Forelimb muscle (tissue), 1 donor: ENCODE measurements around the gene CEMIP. TPM values are rescaled to one million over a fixed set of nuclear protein-coding genes. Genes with fewer than 3 reads are reported as not detected.

Experiments used
- DNase-seq: peaks from one replicate; pipeline ENCODE4 v3.0.0-alpha.2; 2013; ENCODE audit warnings: low read depth
- polyA plus RNA-seq: library from polyadenylated mRNA; unstranded; fragments of 120-200 nt; gene quantifications from one replicate; pipeline ENCODE4 v1.2.1, GENCODE V29; 2013; ENCODE audit not compliant: insufficient read length

Gene CEMIP
- polyA plus RNA-seq, 1 donor: 2.4 TPM

GRCh38 chr15:80890341-80891005, 111.3 kb downstream of the CEMIP start:
- no peak for DNase-seq

- DNase-seq: no peak
Observed at GRCh38 chr15:80891006-80891405, 111.8 kb downstream of the CEMIP start.

GRCh38 chr15:80892414-80892813, 113.2 kb downstream of the CEMIP start:
- DNase-seq: no peak

DNA sequence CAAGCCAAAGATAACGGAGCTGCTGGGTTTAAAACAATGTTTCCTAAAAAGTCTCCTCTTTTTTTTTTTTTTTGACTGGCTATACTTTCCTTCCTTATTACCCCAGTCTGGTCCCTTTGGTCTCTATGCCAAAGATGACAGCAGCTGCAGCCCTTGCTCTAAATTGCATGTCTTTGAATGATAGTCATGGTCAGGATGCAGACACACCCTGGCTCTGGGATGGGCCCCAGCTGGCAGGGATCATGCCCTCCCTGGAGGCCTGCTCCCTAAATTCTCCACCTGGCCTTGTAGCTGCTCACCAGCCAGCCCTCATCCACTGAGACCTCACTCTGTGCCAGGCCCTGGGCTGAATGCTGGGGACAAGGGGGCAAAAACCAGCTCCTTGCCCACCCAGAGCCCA, 114.6 kb downstream of the CEMIP start:
- no peak for DNase-seq

GRCh38 chr15:80895091-80895490, 115.9 kb downstream of the CEMIP start:
- DNase-seq: no peak

- DNase-seq: no peak
Observed at GRCh38 chr15:80895965-80896364, 116.8 kb downstream of the CEMIP start.

DNA sequence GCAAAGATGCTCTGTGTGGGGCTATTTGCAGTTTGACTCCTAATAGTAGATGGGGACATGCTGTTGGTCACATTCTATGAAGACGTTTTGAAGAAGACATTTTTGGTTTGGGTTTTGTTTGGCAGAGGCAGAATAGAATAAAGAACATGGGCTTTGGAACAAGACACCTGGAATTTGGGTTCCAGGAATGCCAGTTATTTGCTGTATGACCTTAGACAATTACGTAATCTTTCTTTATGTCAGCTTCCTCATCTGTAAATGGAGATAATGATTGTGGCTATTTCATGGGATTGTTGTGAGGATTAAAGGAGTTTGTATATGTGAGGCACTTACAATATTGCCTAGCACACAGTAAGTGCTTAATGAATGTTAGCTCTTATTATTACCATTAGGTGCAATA, 118.9 kb downstream of the CEMIP start:
- no peak for DNase-seq

GRCh38 chr15:80902298-80902801, 123.2 kb downstream of the CEMIP start:
- no peak for DNase-seq

DNA sequence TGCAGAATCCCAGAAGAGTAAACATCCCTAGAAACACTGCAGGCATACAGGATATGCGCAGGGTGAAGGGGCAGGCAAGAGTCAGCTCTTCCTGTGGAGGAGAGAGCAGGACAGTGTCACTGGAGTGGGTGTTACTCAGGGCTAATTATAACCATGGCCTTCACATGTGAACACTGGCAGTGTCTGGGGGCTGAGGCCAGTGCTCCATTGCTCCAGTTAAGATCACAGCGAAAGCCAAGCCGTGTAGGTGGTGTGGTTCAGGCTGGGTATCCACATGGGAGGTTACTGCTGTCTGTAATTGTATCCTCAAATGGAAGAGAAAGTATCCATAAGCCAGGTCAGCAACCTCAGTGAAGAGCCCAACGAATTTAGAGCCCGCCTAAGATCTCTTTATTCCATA, 125.8 kb downstream of the CEMIP start:
- DNase-seq: no peak

DNA sequence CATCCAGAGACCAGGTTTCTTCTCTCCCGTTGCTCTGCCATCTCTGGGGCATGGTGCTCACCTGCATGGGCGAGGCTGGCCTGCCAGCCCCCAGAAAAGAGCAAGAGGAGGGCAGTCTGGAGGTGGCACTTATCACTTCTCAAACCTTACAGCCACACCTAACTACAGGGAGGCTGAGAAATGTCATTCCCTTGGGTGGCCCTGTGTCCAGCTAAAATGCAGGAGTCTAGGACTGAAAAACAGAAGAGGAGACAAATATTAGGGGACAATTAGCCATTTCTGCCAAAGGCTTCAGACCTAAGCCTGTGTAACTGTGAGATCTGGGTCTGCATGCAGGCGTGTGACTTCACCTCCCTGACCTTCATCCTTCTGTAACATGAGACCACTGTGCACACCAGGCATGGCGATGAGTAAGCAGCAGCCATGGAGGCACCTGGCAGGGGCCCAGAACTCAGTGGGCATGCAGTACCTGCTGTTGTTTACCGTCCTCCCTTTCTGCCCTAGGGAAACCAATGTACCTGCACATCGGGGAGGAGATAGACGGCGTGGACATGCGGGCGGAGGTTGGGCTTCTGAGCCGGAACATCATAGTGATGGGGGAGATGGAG, 127.1 kb downstream of the CEMIP start:
- no peak for DNase-seq

DNA sequence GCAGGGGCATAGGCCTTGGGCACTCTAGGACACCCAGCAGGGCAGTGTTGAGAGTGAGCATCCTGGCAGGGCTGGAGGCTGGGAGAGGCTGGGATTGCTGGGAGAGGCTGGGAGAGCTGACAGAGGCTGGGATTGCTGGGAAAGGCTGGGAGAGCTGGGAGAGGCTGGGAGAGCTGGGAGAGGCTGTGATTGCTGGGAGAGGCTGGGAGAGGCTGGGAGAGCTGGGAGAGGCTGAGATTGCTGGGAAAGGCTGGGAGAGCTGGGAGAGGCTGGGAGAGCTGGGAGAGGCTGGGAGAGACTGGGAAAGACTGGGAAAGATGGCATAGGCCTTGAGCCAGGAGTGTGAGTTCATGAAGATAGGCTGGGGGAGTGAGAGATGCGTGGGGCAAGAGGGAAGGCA, 132.7 kb downstream of the CEMIP start:
- no peak for DNase-seq

DNA sequence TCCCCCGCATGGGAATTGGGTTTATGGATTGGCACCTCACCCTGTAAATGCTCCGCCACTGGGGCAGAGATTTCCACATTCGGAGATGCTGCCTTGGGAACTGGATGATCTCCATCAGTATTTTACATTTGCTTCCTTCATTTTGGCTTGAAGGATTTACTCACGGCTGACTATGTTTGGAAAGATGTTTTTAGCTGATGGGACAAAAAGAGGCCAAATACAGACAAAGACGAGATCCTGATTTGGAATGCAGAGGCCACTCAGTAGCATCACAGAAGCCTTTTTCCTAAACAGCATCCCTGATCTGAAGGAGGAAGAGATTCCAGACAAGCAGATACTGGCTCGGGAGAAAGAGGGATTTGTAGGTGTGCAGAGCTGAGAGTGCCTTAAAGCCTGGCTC, 133.5 kb downstream of the CEMIP start:
- DNase-seq: no peak

- DNase-seq: no peak
Observed at GRCh38 chr15:80913541-80913940, 134.4 kb downstream of the CEMIP start.

DNA sequence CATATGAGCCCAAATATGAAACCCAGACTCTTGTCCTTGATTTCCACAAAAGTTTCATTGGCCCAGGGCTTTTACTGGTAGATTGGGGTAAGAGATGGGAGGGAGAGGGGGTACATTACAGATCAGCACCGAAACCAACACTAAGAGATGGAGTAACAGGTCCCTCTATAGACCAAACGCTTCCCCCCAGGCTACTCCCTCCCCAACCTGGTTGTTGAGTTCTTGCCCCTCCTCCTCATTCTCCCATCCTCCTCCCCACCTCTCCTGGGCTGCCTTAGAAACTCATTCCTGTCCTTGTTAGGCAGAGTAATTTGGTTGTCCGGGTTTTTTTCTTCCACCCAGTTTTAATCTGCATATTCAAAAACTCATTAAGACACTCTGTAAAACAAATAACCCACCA, 136.3 kb downstream of the CEMIP start:
- DNase-seq: no peak

- no peak for DNase-seq
Observed at GRCh38 chr15:80916056-80916455, 136.9 kb downstream of the CEMIP start.

- DNase-seq: no peak
Observed at GRCh38 chr15:80918196-80918783, 139.1 kb downstream of the CEMIP start.

DNA sequence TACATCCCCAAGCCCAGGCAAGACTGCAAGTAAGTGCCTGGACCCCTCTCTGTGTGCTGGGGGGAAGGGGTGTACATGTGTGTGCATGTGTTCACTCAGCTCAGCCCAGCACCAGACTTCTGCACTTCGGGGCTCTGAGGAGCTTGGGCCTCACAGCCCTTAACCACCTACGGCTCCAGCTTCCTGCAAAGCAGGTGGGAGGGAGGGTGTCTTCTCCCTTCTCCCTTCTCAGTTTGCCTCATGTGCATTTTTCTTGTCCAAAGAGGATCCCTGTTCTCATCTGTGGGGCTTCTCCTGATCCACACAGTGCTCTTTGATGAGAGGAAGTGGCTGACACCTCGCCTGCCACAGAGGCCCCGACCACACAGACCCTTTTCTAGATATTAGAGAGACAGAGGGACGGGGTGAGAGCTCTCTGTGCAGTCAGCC, 141.1 kb downstream of the CEMIP start:
- DNase-seq: no peak

GRCh38 chr15:80921736-80922410, 142.7 kb downstream of the CEMIP start:
- no peak for DNase-seq

GRCh38 chr15:80923668-80924067, 144.5 kb downstream of the CEMIP start:
- no peak for DNase-seq

DNA sequence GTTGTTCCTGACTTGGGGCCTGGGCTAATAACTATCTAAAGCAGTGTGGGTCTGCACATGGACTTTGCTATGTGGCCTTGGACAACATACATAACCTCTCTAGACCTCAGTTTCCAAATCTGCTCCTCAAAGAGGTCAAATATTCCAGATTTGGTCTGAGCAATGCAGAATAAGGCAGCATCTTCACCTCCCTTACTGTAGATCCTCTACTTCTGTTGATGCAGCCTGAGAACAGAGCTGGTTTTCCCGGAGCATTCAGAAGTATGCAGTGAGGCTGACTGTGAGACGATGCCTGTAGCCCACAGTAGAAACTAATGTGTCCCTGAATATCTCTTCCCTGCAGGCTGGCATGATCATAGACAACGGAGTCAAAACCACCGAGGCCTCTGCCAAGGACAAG, 145.1 kb downstream of the CEMIP start:
- DNase-seq: no peak

DNA sequence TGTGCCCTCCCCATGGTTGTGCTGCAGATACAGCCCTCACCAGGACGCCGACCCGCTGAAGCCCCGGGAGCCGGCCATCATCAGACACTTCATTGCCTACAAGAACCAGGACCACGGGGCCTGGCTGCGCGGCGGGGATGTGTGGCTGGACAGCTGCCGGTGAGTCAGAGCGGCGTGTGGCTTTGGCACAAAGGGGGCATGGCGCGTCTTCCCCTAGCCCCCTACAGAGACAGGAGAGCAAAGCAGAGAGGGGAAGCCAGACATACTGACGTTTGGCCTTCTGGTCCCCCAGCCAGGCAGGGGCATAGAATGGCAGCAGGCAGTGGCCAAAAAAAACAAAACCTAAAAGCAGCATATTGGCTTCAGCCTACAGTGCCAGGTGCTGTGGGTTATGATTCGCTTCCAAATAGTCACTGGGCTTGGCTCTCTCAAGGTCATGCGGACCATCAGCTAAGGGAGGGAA, 146.5 kb downstream of the CEMIP start:
- DNase-seq: no peak

DNA sequence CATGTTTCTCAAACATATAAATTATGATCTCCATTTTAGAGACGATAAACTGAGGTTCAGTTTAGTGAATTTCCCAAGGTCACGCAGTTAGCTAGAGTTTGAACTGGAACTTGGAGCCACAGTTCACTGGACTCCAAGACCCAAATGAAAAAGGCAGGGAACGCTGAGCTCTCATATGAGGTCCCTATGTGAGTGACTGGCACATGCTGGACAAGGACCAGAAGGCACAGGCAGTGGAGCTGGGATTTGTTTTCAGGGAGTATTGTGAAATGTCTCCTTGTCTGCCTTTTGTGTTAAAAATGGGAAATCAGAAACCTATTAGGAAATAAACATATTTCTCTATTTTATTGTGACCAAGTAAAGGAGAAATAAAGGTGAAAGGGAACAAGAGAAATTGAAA, 147.0 kb downstream of the CEMIP start:
- DNase-seq: no peak

GRCh38 chr15:80929225-80929624, 150.1 kb downstream of the CEMIP start:
- no peak for DNase-seq
